ENCODE results near the gene DYNC1LI2. TPM values are rescaled to one million over a fixed set of nuclear protein-coding genes. Genes with fewer than 3 reads are reported as not detected.
A peak's percentile ranks its signal among the peaks of the same experiment; 100 is the strongest.

DYNC1LI2 gene
- total and polyA plus RNA-seq, 9 of the 15 experiments (the other 6 are each of a cell fraction or from before 2014, with no cell fraction given) = 5.1 to 48.9 (median 38.2) TPM

GRCh38 chr16:66717112-66717675, 34.2 kb downstream of the DYNC1LI2 start (continued):
- TF ChIP-seq TFAP4 (CRISPR knock-in tag; IDR thresholded peaks at IDR 0.05; ENCODE audit: borderline replicate concordance) (peak; percentile 14; the same call in 1 of the 2 replicates), ATF1 (CRISPR knock-in tag; IDR thresholded peaks at IDR 0.05) (no peak), ATF1 (tag; IDR thresholded peaks at IDR 0.05) (no peak), CTCF (IDR thresholded peaks at IDR 0.05 in 2 of 3, conservative IDR thresholded peaks at IDR 0.05 in 1 of 3; ENCODE audit: insufficient read depth in 2 of 3, low read depth in 1 of 3, low read length in 3 of 3) (peak; percentile 79 to 88 (median 81)), MYC (IDR thresholded peaks at IDR 0.05; ENCODE audit: low read depth, low read length) (no peak), MYC (CRISPR knock-in tag; IDR thresholded peaks at IDR 0.05; ENCODE audit: borderline replicate concordance, low read depth) (no peak), CBX3 (IDR thresholded peaks at IDR 0.05; ENCODE audit: borderline replicate concordance in 1 of 2, low read length in 2 of 2) (peak in 1 of 2 experiments; percentile 72; a peak in 1 of 3 replicates), RFX5 (IDR thresholded peaks at IDR 0.05; ENCODE audit: low read depth, low read length) (peak; percentile 81), SIRT6 (IDR thresholded peaks at IDR 0.05; ENCODE audit: low read depth, low read length) (no peak), REST (IDR thresholded peaks at IDR 0.05; ENCODE audit: borderline replicate concordance) (peak; percentile 33; the same call in 1 of the 2 replicates), REST (CRISPR knock-in tag; IDR thresholded peaks at IDR 0.05; ENCODE audit: low read depth) (no peak), SUPT5H (IDR thresholded peaks at IDR 0.05) (peak; percentile 62), POLR2B (IDR thresholded peaks at IDR 0.05; ENCODE audit: low read depth, partially characterized antibody) (peak; percentile 30), HDAC3 (IDR thresholded peaks at IDR 0.05; ENCODE audit: borderline replicate concordance, partially characterized antibody) (no peak), CGGBP1 (CRISPR knock-in tag; IDR thresholded peaks at IDR 0.05) (no peak), ZNF408 (CRISPR knock-in tag; IDR thresholded peaks at IDR 0.05; ENCODE audit: low read depth) (no peak), RAD21 (CRISPR knock-in tag; conservative IDR thresholded peaks at IDR 0.05 in 1 of 2, IDR thresholded peaks at IDR 0.05 in 1 of 2) (peak in 1 of 2 experiments; percentile 69; a peak in 3 of 4 replicates)

Data from K562 (cell line).